ENCODE data around the gene GRWD1. TPM values are rescaled to one million over a fixed set of nuclear protein-coding genes. Genes with fewer than 3 reads are reported as not detected.

The GRWD1 gene
- total RNA-seq, 2 donors from 2014 or later: 11.9 TPM

DNA sequence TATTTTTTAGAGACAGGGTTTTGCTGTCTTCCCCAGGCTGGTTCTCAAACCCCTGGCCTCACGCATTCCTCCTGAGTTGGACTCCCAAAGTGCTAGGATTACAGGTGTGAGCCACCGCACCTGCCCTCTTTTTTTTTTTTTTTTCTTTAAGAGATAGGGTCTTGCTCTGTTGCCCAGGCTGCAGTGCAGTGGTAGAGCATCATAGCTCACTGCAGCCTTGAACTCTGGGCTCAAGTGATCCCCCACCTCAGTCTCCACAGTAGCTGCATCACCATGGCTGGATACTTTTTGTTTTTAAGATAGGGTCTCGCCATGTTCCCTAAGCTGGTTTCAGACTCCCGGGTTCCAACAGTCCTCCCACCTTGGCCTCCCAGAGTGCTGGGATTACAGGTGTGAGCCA, 11.1 kb downstream of the GRWD1 start:
- Histone ChIP-seq H3K27me3 (no peaks in the 10 kb centered on the region), H3K9me3 (no peaks in the 10 kb centered on the region), H3K4me1 (no peaks in the 10 kb centered on the region), H3K4me3 (no peak overlapping the region), H3K27ac (no peak overlapping the region), H3K36me3 (replicated peaks in 1 of 2; ENCODE audit: insufficient read depth in 1 of 2, low read depth in 2 of 2) (peaks cover 10 to 11% of the 10 kb centered on the region in 2 donors)
- DNase-seq (no peak), ATAC-seq (no peak)
- 99 to 100% methylated on average over 4 of the region's 4 CpGs for WGBS, 2 donors
- TF ChIP-seq POLR2A (IDR thresholded peaks at IDR 0.05): no peak
- TF ChIP-seq, protein P1, sequence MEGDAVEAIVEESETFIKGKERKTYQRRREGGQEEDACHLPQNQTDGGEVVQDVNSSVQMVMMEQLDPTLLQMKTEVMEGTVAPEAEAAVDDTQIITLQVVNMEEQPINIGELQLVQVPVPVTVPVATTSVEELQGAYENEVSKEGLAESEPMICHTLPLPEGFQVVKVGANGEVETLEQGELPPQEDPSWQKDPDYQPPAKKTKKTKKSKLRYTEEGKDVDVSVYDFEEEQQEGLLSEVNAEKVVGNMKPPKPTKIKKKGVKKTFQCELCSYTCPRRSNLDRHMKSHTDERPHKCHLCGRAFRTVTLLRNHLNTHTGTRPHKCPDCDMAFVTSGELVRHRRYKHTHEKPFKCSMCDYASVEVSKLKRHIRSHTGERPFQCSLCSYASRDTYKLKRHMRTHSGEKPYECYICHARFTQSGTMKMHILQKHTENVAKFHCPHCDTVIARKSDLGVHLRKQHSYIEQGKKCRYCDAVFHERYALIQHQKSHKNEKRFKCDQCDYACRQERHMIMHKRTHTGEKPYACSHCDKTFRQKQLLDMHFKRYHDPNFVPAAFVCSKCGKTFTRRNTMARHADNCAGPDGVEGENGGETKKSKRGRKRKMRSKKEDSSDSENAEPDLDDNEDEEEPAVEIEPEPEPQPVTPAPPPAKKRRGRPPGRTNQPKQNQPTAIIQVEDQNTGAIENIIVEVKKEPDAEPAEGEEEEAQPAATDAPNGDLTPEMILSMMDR (IDR thresholded peaks at IDR 0.05): no peak
- intact Hi-C loops (cut with DNase I): no loop called here

DNA sequence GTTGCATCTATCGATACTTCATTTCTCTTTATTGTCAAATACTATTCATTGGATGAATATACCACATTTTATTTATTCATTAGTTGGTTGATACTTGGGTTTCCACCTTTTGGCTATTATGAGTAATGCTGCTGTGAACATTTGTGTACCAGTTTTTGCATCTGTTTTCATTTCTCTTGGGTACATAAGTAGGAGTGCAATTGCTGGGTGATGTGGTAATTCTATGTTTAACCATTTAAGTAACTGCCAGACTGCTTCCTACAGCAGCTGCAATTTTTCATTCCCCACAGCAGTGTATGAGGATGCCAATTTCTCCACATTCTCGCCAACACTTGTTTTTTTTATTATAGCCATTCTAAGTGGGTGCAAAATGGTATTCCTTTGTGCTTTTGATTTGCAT, 12.2 kb downstream of the GRWD1 start:
- intact Hi-C loops (cut with DNase I): no loop called here
- TF ChIP-seq, protein P1 (IDR thresholded peaks at IDR 0.05): no peak
- TF ChIP-seq POLR2A (IDR thresholded peaks at IDR 0.05): no peak
- Histone ChIP-seq H3K4me1 (no peaks in the 10 kb centered on the region), H3K36me3 (replicated peaks in 1 of 2; ENCODE audit: insufficient read depth in 1 of 2, low read depth in 2 of 2) (peaks cover 5 to 7% of the 10 kb centered on the region in 2 donors), H3K4me3 (no peak overlapping the region), H3K9me3 (no peaks in the 10 kb centered on the region), H3K27ac (no peak overlapping the region), H3K27me3 (no peaks in the 10 kb centered on the region)
- ATAC-seq (no peak), DNase-seq (no peak)
- WGBS, 2 donors: 91 to 92% methylated on average over 2 of the region's 2 CpGs

DNA sequence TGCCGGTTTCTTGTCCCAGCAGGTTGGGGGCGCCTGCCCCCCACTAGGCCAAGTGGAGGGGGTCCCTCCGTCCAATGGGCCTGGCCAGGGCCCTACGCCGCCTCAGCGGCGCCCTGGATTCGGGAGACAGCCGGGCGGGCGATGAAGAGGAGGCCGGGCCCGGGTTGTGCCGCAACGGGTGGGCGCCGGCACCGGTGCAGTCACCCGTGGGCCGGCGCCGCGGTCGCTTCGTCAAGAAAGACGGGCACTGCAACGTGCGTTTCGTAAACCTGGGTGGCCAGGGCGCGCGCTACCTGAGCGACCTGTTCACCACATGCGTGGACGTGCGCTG, 15.8 kb downstream of the GRWD1 start:
- Histone ChIP-seq H3K36me3 (replicated peaks in 1 of 2; ENCODE audit: insufficient read depth in 1 of 2, low read depth in 2 of 2) (no peaks in the 10 kb centered on the region), H3K4me3 (no peak overlapping the region), H3K4me1 (no peaks in the 10 kb centered on the region), H3K27ac (no peak overlapping the region), H3K27me3 (no peaks in the 10 kb centered on the region), H3K9me3 (no peaks in the 10 kb centered on the region)
- DNase-seq: no peak
- TF ChIP-seq, protein P1 (IDR thresholded peaks at IDR 0.05): no peak
- no peak for TF ChIP-seq POLR2A (IDR thresholded peaks at IDR 0.05)
- no peak for ATAC-seq
- intact Hi-C loops (cut with DNase I): no loop called here
- 93 to 95% methylated on average over 11 to 35 of the region's 36 CpGs for WGBS, 2 donors

DNA sequence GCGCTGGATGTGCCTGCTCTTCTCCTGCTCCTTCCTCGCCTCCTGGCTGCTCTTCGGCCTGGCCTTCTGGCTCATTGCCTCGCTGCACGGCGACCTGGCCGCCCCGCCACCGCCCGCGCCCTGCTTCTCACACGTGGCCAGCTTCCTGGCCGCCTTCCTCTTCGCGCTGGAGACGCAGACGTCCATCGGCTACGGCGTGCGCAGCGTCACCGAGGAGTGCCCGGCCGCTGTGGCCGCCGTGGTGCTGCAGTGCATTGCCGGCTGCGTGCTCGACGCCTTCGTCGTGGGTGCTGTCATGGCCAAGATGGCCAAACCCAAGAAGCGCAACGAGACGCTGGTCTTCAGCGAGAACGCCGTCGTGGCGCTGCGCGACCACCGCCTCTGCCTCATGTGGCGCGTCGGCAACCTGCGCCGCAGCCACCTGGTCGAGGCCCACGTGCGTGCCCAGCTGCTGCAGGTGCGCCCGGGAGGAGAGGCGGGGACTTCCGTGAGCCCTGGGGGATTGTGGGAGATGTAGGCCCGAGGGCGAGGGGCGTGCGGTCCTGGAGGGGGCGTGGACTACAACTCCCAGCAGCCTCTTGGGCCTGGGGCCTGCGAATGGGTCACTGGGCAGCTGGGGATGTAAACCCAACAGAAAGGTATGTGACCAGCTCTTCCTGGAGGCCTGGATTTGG, 16.3 kb downstream of the GRWD1 start:
- DNase-seq: no peak
- Histone ChIP-seq H3K36me3 (replicated peaks in 1 of 2; ENCODE audit: insufficient read depth in 1 of 2, low read depth in 2 of 2) (no peaks in the 10 kb centered on the region), H3K9me3 (no peaks in the 10 kb centered on the region), H3K27ac (no peak overlapping the region), H3K4me1 (no peaks in the 10 kb centered on the region), H3K4me3 (no peak overlapping the region), H3K27me3 (no peaks in the 10 kb centered on the region)
- intact Hi-C loops (cut with DNase I): no loop called here
- WGBS, 2 donors: 87 to 90% methylated on average over 44 to 59 of the region's 62 CpGs
- no peak for TF ChIP-seq POLR2A (IDR thresholded peaks at IDR 0.05)
- TF ChIP-seq, protein P1 (IDR thresholded peaks at IDR 0.05): no peak
- ATAC-seq: no peak

DNA sequence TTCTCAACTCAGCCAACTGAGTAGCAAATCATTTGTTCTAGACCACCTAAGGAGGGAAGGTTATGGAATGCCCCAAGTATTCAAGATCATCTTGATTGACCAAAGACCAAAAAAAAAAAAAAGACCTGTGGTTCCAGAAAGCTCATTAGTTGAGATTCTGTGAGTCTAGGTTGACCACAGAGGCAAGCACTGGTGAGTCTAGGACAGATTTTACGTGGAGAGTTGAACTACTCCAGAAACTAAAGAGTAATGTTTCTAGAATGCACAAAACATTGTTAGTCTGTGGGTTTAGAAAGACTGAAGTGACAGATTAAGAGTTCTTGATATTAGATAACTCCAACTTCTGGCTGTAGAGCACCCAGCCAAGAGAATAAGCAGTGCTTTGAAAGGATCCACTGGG, 19.4 kb downstream of the GRWD1 start:
- Histone ChIP-seq H3K36me3 (replicated peaks in 1 of 2; ENCODE audit: insufficient read depth in 1 of 2, low read depth in 2 of 2) (no peaks in the 10 kb centered on the region), H3K4me1 (peaks cover 10% of the 10 kb centered on the region), H3K9me3 (no peaks in the 10 kb centered on the region), H3K27ac (no peak overlapping the region), H3K4me3 (no peak overlapping the region), H3K27me3 (no peaks in the 10 kb centered on the region)
- TF ChIP-seq, protein P1 (IDR thresholded peaks at IDR 0.05): no peak
- TF ChIP-seq POLR2A (IDR thresholded peaks at IDR 0.05): no peak
- DNase-seq: no peak
- intact Hi-C loops (cut with DNase I): no loop called here
- ATAC-seq: no peak
- 71 to 88% methylated on average over 1 of the region's 1 CpG for WGBS, 2 donors
